GM12801 (cell line): Measurements from ENCODE around the gene POU6F1.

ENCODE experiments used
- CTCF ChIP-seq: IDR thresholded peaks from one replicate; pipeline ENCODE4 v1.5.1; 2011; ENCODE audit warnings: control low read depth; ENCODE audit not compliant: insufficient read length; ENCODE audit errors: extremely low read depth

The POU6F1 gene

GRCh38 chr12:51225234-51225633 is 7.4 kb upstream of the POU6F1 start:
- TF ChIP-seq CTCF: no peak

- TF ChIP-seq CTCF: no peak
Measured at GRCh38 chr12:51224625-51225024, 6.8 kb upstream of the POU6F1 start.

- no peak for TF ChIP-seq CTCF
Measured at GRCh38 chr12:51222461-51222860, 4.6 kb upstream of the POU6F1 start.

DNA sequence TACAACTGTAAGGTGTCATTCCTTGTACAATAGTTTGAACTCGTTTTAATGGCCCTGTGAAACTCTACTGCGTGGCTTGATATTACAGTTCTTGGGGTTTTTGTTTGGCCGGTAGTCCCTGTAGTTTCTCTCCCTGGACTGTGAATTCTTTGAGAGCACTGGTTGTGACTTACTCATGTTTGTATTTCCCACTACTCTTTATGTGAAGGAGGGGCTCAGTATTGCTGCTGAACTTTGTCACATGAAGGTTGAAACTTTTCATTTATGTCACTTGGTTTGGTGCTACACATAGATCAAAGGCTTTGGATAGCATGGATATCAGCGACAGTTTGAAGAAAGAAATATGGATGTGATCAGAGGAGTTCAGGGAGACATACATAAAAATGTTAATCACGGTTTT is 1.5 kb upstream of the POU6F1 start:
- no peak for TF ChIP-seq CTCF

DNA sequence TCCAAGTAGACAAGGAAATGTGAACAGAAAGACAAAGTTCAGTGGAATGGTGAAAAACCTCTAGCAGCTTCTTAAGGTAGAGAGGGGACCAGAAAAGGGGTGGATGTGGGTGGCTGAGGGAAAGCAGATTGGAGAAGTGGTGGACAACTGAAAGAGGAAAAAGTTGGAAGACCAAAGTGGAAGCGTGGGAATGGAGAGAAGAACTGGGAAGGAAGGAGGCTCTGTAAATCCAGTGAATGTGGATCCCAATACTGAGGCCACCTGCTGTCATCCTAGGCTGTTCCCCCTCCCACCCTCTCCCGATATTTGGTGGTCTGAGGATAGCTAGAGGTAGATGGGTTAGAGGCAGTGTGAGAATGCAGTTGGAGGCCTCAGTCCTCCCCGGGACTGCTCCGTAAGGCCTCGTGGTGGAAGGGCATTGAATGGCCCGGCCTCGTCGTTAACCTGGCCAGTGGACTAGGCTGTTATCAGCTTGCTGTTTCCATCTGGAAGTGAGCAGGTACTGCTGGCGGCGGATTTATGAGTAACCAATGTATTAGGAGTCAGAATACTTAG is 822 bp upstream of the POU6F1 start:
- TF ChIP-seq CTCF: no peak

DNA sequence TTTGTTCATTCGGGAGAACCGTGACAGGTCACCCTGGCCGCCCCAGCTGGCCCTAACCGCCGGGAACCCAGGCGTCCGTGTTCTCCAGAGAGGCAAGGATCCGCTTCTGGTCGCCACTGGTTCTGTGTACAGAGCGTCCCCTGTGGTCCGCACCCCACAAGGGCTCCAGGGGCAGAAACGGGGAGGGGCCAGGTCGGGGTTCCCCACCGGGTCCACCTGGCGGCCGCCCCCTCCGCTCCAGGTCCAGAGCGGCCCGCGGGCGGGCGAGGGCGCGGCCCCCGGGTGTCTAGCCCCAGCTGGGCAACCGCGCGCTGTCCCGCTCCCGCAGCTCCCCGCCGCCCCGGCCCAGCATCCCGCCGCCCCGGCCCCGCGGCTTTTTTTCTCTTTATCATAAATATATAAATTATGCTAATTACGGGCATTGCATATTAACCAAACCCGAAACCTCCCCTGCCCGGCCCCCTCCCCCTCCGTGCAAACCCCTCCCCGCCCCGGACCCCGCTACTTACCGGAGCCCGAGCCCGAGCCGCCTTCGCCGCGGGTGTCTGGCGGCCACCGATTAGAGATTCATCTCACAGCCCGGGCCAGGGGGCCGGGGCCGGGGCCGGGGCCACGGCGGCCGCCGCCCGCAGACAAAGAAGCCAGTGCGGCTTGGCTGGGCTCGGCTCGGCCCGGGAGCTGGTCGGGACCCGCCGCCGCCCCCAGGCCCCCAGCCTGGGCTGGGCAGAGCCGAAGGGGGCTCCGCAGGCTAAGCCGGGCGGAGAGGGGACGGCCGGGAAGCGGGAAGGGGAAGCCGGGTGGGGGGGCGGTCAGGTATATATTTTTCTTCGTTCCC is 512 bp downstream of the POU6F1 start:
- TF ChIP-seq CTCF: no peak

GRCh38 chr12:51216642-51217041 is 1.2 kb downstream of the POU6F1 start:
- TF ChIP-seq CTCF: no peak
